A172 (cell line): ENCODE results near the gene ZNF526. TPM values are rescaled to one million over a fixed set of nuclear protein-coding genes. Genes with fewer than 3 reads are reported as not detected.

Experiments
- total RNA-seq: library from RNA; depleted of rRNA; stranded (reverse); fragments of >200 nt; shearing (Covaris generic); gene quantifications from 2 replicates; pipeline ENCODE4 v1.2.3, GENCODE V29; 2014; rRNA removed

ZNF526 gene
- total RNA-seq, 1 experiment from 2014 or later: 20.6 TPM

Other genes with a start within 250 kb of the ZNF526 start
- 0.76 and 0.86 TPM in 2 replicates for gene ATP1A3, start 226.1 kb upstream of the ZNF526 start, total RNA-seq
- 0.76 and 1.9 TPM in 2 replicates for gene GRIK5, start 150.1 kb upstream of the ZNF526 start, total RNA-seq
- 24.4 and 26.8 TPM in 2 replicates for gene ZNF574, start 144.1 kb upstream of the ZNF526 start, total RNA-seq
- 0.05 TPM in 1 of 2 replicates, not detected in the other for gene POU2F2, start 87.9 kb upstream of the ZNF526 start, total RNA-seq
- 65.3 and 75.4 TPM in 2 replicates for gene DEDD2, start 2.6 kb upstream of the ZNF526 start, total RNA-seq
- 25.7 and 34.0 TPM in 2 replicates for gene GSK3A, start 22.3 kb downstream of the ZNF526 start, total RNA-seq
- 43.6 and 52.8 TPM in 2 replicates for gene ERF, start 34.8 kb downstream of the ZNF526 start, total RNA-seq
- 25.3 and 48.5 TPM in 2 replicates for gene CIC, start 48.9 kb downstream of the ZNF526 start, total RNA-seq
- 2.2 and 3.7 TPM in 2 replicates for gene PRR19, start 81.8 kb downstream of the ZNF526 start, total RNA-seq
- 144 and 170 TPM in 2 replicates for gene PAFAH1B3, start 82.3 kb downstream of the ZNF526 start, total RNA-seq
- not detected in 2 replicates for gene TMEM145, start 93.0 kb downstream of the ZNF526 start, total RNA-seq
- 11.3 and 11.4 TPM in 2 replicates for gene MEGF8, start 105.3 kb downstream of the ZNF526 start, total RNA-seq
- gene CNFN, start 170.0 kb downstream of the ZNF526 start, total RNA-seq: 0.34 and 2.8 TPM in 2 replicates
- 1.2 TPM in 1 of 2 replicates, not detected in the other for gene LIPE, start 207.1 kb downstream of the ZNF526 start, total RNA-seq
- not detected in 2 replicates for gene CXCL17, start 222.6 kb downstream of the ZNF526 start, total RNA-seq